NT2/D1 (cell line): ENCODE results near the gene PKHD1.

Experiments
- SUZ12 ChIP-seq: IDR thresholded peaks from 2 replicates; pipeline ENCODE4 v1.6.1; 2011; ENCODE audit not compliant: insufficient read length, insufficient read depth; ENCODE audit errors: extremely low read depth
- YY1 ChIP-seq: IDR thresholded peaks from 2 replicates; pipeline ENCODE4 v1.6.1; 2011; ENCODE audit not compliant: insufficient read length, insufficient read depth
- ZNF274 ChIP-seq: IDR thresholded peaks from 2 replicates; pipeline ENCODE4 v1.6.1; 2011; ENCODE audit warnings: mild to moderate bottlenecking, low read depth, low read length

DNA sequence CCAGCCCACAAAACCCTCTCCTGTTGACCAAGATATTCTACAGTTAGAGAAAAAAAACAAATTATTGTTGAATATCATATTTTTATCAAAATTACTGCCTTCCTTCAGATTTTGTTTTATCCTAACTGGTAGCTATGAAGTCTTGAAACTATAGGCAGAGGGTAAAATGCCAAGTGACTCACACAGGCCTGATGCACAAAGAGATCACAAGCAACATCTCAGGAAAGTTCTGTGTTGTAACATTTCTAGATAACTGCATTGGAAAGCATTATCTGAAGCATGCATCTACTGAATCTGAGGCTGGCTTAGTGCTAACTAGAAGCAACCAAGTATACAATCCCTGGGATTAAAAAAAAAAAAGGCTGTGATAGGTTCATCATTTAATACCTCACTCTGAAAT is 134.2 kb downstream of the PKHD1 start:
- no peak for TF ChIP-seq ZNF274
- TF ChIP-seq YY1, result no peak
- TF ChIP-seq SUZ12, result no peak
